Tibial nerve (tissue), 3 donors: ENCODE measurements around the gene ENOX1.

ENCODE experiments used
- CTCF ChIP-seq, 5 experiments: fragments of 200-600 bp in 3 of 5; fragments of 450-650 bp in 2 of 5; sonication (generic) in 3 of 5; IDR thresholded peaks; one replicate each; pipeline ENCODE4 v1.5.1; 2016 to 2019; ENCODE audit warnings: antibody characterized with exemption in 5 of 5, mild to moderate bottlenecking in 3 of 5, moderate library complexity in 2 of 5
- POLR2A ChIP-seq, 2 donors: fragments of 450-650 bp; IDR thresholded peaks; one replicate each; pipeline ENCODE4 v1.6.1; 2017; ENCODE audit warnings: antibody characterized with exemption in 2 of 2, mild to moderate bottlenecking in 2 of 2, moderate library complexity in 2 of 2

- no peak for TF ChIP-seq POLR2A (IDR thresholded peaks at IDR 0.05)
- no peak for TF ChIP-seq CTCF (IDR thresholded peaks at IDR 0.05)
Observed at GRCh38 chr13:43407023-43407581, 379.7 kb downstream of the ENOX1 start.
